ENCODE data around the gene ABCA9.
"Not testable (repeated sequence)": the region's sequence is repeated elsewhere in the genome, so short reads cannot be mapped to it uniquely, and the experiment has no call there.

Gene ABCA9

DNA sequence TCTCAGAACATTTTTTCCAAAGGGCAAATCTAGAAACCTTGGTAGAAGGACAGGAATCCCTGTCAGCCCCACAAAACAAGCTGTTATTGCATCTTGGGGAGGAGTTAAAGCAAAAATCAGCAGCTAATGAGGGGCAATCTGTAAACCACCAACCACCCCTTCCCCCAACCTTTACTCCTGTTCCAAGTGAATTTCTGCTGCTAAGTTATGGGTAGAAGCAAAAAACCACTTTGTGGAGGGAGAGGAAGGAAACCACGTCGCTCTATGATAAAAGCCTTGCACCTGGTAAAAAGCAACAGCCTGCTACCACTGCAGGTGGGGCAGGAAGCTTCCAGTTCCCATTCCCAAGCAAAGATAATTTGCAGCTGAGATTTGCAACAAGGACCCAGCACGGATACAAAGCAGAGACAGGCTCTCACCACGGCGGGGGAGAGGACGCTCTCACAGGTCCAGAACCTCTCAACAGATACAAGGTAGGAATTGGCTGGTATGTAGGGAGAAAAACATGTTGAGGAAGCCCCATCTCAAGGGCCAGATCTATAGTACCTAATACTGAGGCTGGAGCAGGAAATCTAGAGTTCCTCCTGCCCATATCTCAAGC, 116.2 kb downstream of the ABCA9 start:
- DNase-seq, result no peak

DNA sequence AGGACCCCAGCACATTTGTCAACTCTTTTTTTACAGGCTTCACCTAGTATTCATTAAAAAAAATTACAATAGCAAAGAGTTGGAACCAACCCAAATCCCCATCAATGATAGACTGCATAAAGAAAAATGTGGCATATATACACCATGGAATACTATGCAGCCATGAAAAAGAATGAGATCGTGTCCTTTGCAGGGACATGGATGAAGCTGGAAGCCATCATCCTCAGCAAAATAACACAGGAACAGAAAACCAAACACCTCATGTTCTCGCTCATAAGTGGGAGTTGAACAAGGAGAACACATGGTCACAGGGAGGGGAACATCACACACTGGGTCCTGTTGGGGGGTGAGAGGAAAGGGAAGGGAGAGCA, 116.9 kb downstream of the ABCA9 start:
- not testable (repeated sequence) for DNase-seq

DNA sequence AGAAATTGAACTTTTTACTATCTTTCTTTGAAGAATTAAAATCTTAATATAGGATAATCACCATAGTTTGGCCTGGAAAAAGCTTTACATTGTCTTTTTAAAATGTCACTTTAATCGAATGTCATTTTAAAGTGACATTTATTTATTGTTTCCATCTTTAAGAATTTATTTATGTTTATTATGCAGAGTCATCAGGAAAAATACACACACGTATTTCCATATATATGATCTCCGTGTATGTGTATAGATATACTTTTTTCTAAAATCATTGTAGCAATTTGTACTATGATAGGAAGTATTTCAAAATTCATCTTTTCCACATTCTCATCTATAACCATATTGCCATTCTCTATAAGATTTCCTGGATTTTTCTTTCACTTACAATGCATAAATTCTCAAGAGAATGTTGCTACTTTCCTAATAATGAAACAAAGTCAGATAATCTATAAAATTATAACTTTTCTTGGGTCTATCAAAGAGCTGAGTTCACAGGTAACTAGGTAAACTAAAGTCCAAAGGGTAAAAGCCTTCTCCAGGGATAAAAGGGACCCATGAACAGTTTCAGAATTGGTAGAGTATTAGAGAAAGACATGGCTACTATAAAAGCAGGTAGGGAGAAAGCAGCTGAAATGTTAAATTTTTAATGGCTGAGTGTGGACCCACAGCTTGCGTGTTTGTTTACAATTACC, 117.5 kb downstream of the ABCA9 start:
- DNase-seq, result no peak

DNA sequence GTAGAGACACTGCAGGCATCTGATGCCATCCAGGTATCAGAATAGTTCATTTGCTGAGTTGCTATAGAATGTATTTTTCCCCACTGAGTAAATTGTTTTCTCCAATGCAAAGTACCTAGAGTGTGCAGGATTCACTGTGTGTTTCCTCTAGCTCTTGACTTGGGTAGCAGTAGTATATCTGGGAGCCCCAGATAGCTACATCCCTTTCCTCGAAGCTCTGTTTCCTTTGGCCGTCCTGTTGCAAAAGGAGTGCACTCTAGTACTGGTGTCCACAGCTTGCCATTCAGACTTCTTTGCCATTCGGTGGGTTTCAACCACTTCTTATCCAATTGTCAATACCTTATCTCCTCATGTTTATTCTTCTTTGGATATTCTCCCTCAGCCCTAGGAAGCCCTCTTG, 118.3 kb downstream of the ABCA9 start:
- no peak for DNase-seq

DNA sequence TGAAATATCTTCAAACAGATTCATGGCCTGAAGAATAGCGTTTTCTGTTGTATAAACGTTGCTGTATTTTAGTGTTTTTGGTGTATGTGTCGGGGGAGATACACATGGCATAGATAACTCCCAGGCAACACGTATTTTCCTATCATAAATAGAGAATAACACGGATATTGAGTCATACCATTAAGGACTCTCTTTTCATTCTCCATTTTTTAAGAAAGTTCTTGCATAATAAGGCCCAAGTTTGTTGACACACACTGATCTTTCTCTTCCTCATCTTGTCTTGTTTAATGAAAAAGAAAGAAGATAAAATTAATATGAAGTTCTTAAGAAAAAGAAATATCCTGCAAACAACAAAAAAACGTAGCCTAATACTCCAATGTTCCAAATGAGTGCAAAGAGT, 119.0 kb downstream of the ABCA9 start:
- no peak for DNase-seq

DNA sequence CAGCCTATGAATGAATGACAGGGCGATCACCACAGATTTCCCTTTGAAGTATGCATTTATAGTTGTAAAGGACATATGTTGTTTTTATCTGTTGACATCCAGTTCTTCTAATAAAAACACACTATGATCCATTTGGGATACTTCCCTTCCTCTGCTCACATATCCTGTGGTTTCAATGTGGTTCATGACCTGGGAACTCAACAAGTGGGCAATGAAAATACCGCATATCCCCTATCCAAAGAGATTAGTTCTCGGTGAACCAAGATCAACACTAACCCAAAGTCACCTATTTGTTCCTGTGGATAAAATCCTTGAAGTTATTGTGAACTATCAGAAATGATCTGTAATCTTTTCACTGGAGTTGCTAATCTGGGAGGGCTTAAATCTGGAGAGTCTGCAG, 121.5 kb downstream of the ABCA9 start:
- DNase-seq, result no peak

DNA sequence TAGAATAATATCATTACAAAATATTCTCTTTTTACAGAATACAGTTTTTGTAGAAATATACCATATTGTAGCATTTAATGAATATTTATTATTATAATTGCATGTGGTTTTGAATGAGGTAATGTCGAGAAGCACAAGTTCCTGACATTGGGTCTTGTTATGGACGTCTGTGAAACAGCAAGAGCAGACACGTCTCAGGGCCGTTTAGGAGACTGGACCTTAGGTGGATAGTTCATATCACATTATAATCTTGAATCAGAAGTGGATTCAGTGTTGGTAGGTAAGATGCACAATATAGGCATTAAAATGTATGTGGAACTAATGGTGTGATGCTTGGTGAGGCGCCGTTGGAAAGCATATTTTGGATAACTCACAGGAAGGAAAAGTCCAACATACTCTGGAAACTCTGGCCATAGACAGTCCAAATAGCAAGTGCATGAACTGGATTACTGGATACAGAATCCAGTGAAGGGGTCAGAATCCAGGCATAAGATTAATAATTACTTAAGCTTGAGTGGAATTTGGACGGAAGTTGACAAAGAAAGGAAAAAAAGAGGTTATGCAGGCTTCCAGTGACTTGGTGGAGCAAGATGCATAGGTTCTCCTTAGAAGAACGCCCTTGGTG, 122.7 kb downstream of the ABCA9 start:
- DNase-seq, result no peak

DNA sequence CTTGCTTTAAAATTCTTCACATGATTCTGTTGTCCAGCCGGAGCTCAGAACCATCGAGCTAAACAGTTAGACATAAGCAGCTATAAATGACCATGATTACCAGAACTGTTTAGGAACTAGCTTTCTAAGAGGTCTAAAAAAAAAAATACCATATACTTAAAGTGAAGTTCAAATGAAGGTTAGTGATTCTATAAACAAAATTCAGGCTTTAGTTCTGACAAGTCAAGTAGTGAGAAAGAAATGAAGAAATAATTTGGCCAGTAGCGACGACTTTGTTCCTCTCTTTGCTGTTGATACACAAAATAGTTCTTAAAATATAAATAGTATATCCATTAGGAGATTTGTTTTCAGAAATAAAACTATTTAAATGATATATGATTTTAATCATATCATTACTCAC, 133.2 kb downstream of the ABCA9 start:
- DNase-seq, result no peak

DNA sequence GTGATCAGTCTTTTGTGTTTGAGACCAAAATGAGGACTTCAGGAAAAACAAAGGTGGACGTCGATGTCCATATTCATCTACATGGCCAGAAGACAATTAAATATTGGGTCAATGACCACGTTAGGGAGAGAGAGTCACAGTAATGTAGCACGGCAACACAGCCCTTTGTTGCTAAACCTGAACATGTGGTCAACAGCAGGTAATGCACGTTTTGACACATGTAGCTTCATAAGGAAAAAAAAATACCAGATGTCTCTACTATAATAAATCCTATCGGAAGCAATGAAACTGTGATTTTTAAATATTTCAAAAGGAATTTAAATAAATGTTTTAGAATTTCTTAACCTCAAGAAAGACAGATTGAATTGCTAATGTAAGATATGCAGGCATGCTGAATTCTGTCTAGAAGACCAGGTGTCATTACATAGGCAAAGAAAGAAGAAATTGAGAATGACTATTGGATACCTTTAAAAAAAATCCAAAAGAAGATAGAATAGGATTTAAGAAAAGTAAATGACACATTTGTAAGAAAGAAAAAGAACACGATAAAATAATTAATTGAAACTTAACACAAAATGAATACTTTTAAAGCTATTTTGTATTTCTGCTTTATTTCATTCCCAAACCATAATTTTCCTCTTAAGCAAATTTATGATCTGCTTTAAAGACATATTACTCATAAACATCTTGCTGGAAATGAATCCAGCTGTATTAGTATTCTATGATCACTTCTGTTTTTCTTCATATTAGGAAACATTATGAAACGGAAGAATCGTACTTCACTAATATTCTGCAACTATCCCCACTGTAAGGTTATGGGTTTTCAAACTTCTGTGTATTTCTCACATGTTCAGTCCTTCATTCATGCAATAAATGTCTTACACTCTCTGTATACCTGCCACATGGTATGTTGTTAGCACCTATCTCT, 135.7 kb downstream of the ABCA9 start:
- DNase-seq, result no peak

Measured in GDM1 (cell line).